Neutrophil (primary cell): Measurements from ENCODE around the gene HORMAD2.

Source experiments
- H3K27ac ChIP-seq: fragments of 200-600 bp; sonication (generic); 2 replicates; pipeline ENCODE4 v1.5.1; 2016; ENCODE audit warnings: mild to moderate bottlenecking, moderate library complexity
- H3K27me3 ChIP-seq: fragments of 200-600 bp; sonication (generic); 2 replicates; pipeline ENCODE4 v1.6.0; 2016; ENCODE audit warnings: mild to moderate bottlenecking
- H3K36me3 ChIP-seq: fragments of 200-600 bp; sonication (generic); 2 replicates; pipeline ENCODE4 v1.5.1; 2017
- H3K4me1 ChIP-seq, 2 experiments: fragments of 200-600 bp in 1 of 2; sonication (generic) in 1 of 2; 1 replicate in 1 of 2; 2 replicates in 1 of 2; pipeline versions ENCODE4 v1.5.1 to v1.6.1; 2013 to 2016; ENCODE audit warnings: low read depth in 1 of 2, low read length in 1 of 2, mild to moderate bottlenecking in 1 of 2, moderate library complexity in 1 of 2; ENCODE audit not compliant: control insufficient read depth in 1 of 2, insufficient read depth in 1 of 2
- H3K4me3 ChIP-seq, 2 experiments: fragments of 200-600 bp in 1 of 2; sonication (generic) in 1 of 2; 1 replicate in 1 of 2; 2 replicates in 1 of 2; pipeline ENCODE4 v1.5.1; 2013 to 2016; ENCODE audit warnings: low read depth in 1 of 2, low read length in 1 of 2, mild to moderate bottlenecking in 1 of 2, moderate library complexity in 1 of 2
- H3K9me3 ChIP-seq: fragments of 200-600 bp; sonication (generic); 2 replicates; pipeline ENCODE4 v1.5.1; 2016
- CTCF ChIP-seq: fragments of 200-600 bp; sonication (generic); IDR thresholded peaks from 2 replicates; pipeline ENCODE4 v1.5.1; 2016; ENCODE audit warnings: antibody characterized with exemption

Gene HORMAD2

GRCh38 chr22:30150212-30150611, 69.9 kb downstream of the HORMAD2 start:
- H3K9me3 ChIP-seq, result no peaks in the 10 kb centered on the region
- peak overlapping the region; percentile 77 for H3K27ac ChIP-seq
- H3K36me3 ChIP-seq, result no peaks in the 10 kb centered on the region
- H3K27me3 ChIP-seq, result no peaks in the 10 kb centered on the region
- H3K4me1 ChIP-seq, result peaks cover 45 to 47% of the 10 kb centered on the region in 2 experiments
- TF ChIP-seq CTCF, result no peak
- no peak overlapping the region for H3K4me3 ChIP-seq

DNA sequence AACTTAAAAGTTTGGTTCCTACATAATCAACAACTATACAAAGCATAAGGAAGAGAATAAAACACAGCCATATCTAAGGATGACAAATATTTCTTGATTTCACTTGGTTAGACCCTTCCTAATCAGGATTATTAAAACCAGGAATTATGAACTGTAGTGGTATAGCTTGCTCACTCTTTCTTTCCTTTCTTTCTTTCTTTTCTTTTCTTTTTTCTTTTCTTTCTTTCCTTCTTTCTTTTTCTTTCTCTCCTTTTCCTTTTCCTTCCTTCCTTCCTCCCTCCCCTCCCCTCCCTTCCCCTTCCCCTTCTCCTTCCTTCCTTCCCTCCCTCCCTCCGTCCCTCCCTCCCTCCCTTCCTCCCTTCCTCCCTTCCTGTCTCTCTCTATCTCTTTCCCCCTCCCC, 78.0 kb downstream of the HORMAD2 start:
- TF ChIP-seq CTCF, result no peak
- Histone ChIP-seq H3K4me1 (peaks cover 5 to 14% of the 10 kb centered on the region in 2 experiments), H3K36me3 (no peaks in the 10 kb centered on the region), H3K27me3 (no peaks in the 10 kb centered on the region), H3K9me3 (no peaks in the 10 kb centered on the region), H3K27ac (no peak overlapping the region), H3K4me3 (no peak overlapping the region)

- Histone ChIP-seq H3K9me3 (no peaks in the 10 kb centered on the region), H3K27me3 (no peaks in the 10 kb centered on the region), H3K4me1 (peaks cover 0 to 7% of the 10 kb centered on the region in 2 experiments), H3K27ac (no peak overlapping the region), H3K4me3 (no peak overlapping the region), H3K36me3 (no peaks in the 10 kb centered on the region)
- no peak for TF ChIP-seq CTCF
These were observed 78.7 kb downstream of the HORMAD2 start for GRCh38 chr22:30158744-30159500.

GRCh38 chr22:30159561-30160353, 79.5 kb downstream of the HORMAD2 start:
- no peaks in the 10 kb centered on the region for H3K27me3 ChIP-seq
- H3K4me3 ChIP-seq, result no peak overlapping the region
- H3K27ac ChIP-seq, result peak overlapping the region; percentile 1
- peaks cover 0 to 6% of the 10 kb centered on the region in 2 experiments for H3K4me1 ChIP-seq
- H3K9me3 ChIP-seq, result no peaks in the 10 kb centered on the region
- TF ChIP-seq CTCF, result no peak
- no peaks in the 10 kb centered on the region for H3K36me3 ChIP-seq

GRCh38 chr22:30161051-30161469, 80.8 kb downstream of the HORMAD2 start:
- Histone ChIP-seq H3K27ac (no peak overlapping the region), H3K36me3 (no peaks in the 10 kb centered on the region), H3K9me3 (no peaks in the 10 kb centered on the region), H3K4me3 (no peak overlapping the region), H3K27me3 (no peaks in the 10 kb centered on the region), H3K4me1 (peaks cover 0 to 6% of the 10 kb centered on the region in 2 experiments)
- no peak for TF ChIP-seq CTCF
